PC-9 (cell line): ENCODE measurements around the gene APOC4.

ENCODE experiments used
- EZH2 ChIP-seq: fragments of 200-600 bp; sonication (generic); IDR thresholded peaks from 2 replicates; pipeline ENCODE4 v1.8.0; 2017; ENCODE audit warnings: antibody characterized with exemption, low read depth
- TF ChIP-seq, protein P1 (sequence below): fragments of 200-600 bp; sonication (generic); conservative IDR thresholded peaks from 2 replicates; pipeline ENCODE4 v1.6.1; 2017; ENCODE audit warnings: mixed run types, antibody characterized with exemption, mild to moderate bottlenecking, moderate library complexity

GRCh38 chr19:44974857-44975256 lies 32.8 kb downstream of the APOC4 start:
- TF ChIP-seq, protein P1, sequence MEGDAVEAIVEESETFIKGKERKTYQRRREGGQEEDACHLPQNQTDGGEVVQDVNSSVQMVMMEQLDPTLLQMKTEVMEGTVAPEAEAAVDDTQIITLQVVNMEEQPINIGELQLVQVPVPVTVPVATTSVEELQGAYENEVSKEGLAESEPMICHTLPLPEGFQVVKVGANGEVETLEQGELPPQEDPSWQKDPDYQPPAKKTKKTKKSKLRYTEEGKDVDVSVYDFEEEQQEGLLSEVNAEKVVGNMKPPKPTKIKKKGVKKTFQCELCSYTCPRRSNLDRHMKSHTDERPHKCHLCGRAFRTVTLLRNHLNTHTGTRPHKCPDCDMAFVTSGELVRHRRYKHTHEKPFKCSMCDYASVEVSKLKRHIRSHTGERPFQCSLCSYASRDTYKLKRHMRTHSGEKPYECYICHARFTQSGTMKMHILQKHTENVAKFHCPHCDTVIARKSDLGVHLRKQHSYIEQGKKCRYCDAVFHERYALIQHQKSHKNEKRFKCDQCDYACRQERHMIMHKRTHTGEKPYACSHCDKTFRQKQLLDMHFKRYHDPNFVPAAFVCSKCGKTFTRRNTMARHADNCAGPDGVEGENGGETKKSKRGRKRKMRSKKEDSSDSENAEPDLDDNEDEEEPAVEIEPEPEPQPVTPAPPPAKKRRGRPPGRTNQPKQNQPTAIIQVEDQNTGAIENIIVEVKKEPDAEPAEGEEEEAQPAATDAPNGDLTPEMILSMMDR = no peak
- no peak for TF ChIP-seq EZH2
